CMK (cell line): Measurements from ENCODE around the gene MRPL46.
"Not testable (repeated sequence)": the region's sequence is repeated elsewhere in the genome, so short reads cannot be mapped to it uniquely, and the experiment has no call there.

Source experiments
- DNase-seq: peaks from one replicate; pipeline ENCODE4 v3.0.0-alpha.2; 2010; ENCODE audit warnings: low read depth

The MRPL46 gene

GRCh38 chr15:88477904-88478303 is 10.7 kb upstream of the MRPL46 start:
- no peak for DNase-seq

DNA sequence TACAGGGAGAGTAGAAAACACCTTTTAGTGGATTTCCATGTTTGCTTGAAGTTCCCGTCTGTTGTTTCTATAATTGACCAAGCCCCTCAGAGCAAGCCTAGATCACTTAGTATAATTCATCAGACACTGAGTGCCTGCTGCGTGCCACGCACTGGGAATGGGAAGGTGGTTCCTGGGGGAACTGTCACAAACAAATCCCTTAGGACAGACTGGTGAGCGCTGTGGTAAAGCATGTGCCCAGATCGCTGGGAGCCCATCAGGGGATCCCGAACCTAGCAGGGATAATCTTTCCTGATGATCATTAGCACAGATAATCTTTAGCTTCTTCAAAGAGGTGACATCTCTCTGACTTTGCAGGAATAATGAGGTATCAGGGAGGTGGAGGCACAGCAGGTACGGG is 9.9 kb upstream of the MRPL46 start:
- no peak for DNase-seq

DNA sequence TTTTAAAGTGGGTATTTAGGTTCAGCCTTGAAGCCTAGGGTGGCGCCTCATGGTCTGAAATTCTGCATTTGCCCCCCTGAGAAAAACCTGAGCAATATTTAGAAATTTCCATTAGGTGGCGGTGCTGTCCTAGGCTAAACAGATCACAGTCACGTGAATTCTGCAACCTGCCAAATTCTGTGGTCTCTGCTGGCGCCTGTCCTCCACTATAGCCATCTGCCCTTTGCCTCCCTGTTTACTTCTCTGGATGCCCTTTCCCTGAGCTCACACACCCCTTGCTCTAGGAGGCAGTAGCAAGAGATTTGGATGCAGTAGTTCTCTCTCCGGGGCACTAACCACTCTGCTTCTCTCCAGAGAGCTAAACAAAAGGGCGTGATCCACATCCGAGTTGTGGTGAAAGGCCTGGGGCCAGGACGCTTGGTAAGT is 9.5 kb upstream of the MRPL46 start:
- peak; percentile 40 for DNase-seq

GRCh38 chr15:88473661-88474293 is 6.6 kb upstream of the MRPL46 start:
- not testable (repeated sequence) for DNase-seq

DNA sequence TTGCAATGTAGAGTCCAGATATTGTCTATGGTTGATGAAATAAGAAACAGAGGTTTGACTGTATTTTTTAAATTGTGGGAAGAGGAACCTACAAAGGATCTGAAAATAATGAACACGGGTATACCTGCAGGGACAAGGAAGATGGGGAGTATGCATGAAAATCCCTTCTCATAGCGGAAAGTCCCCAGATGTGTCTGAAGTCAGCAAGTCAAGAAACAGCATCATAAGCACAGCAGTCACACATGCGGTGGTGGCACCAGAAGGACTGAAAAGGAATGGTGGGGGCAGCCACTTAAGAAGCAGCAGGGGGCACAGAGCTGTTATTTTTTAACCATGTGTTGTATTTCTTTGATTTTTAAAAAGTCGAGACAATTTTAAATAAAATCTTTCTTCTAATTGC is 5.0 kb upstream of the MRPL46 start:
- no peak for DNase-seq

DNA sequence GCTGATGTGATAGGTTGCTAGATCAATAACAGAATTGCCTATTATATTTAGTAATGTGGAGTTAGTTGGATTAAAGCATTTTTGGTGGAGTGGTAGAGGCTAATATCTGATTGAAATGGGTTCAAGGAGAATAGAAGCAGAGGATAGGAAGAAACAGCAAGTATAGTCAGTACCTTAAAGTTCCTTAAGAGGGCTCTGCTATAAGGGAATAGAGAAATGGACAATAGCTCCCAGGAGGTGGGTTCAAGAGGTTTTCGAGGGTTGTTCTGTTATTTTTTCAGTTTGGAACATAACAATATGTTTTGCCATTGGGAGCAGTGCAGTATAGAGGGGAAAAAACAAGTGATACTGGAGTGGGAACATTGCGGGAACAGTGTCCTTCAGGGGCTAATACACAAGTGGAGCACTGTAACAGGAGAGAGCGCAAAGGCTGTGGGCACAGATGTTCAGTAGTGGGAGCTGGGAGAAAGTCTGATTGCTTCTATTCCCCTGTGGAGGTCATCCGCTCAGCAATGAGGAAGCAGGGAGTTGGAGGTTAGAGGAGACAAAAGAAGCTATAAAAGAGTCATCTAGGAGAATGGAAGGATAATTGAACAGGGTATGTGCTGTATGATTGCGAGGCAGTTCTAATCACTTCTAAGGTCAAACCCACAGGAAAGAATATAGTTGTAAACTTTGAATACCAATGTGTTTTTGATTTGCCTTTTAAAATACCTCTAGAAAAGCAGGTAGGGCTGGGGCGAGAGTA is 3.6 kb upstream of the MRPL46 start:
- DNase-seq, result no peak

DNA sequence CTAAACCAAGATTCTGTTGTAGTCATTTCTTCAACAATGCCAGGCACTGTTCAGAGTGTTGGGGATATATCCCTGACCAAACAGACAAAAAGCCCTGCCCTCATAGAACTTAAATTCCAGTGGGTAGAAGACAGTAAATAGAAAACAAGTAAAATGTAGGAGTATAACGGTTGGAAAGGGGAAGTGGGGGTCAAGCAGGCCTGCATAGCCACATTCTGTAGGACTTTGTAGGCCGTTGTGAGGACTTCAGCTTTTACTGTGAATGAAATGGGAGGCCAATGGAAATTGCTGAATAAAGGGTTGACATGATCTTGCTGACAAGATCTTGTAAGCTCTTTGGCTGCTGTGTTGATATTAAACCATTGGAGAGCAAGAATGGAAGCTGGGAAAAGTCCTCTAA is 2.1 kb upstream of the MRPL46 start:
- DNase-seq, result no peak

- not testable (repeated sequence) for DNase-seq
These were observed 1.5 kb upstream of the MRPL46 start for GRCh38 chr15:88468721-88469120.

- DNase-seq, result no peak
These were observed 844 bp upstream of the MRPL46 start for GRCh38 chr15:88467935-88468528.

DNA sequence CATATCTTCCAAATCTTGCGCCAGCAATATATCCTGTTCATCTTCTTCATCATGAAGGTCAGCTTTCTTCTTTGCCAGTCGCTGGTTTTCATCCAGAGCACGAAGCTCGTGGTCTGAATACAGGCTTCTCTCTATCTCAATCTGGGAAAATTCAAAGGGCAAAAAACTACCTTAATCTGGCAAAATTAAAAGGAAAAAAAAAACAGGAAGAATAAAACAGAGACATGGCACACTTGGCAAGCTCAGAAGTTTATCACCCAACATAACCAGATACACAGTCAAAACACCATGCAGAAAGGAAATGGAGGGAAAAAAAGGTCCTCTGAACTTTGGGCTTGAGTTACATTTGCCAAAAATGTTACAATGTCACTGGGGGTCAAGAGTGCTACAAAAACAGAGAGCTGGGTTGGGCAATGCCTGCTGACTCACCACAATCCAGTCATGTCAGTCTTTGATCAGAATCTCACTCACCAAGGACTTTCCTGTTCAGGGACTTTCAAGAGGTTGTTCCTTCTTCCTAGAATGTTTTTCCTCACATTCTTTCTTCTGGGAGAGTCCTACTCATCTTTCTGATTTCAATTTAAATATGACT is 1.5 kb downstream of the MRPL46 start:
- DNase-seq, result no peak

DNA sequence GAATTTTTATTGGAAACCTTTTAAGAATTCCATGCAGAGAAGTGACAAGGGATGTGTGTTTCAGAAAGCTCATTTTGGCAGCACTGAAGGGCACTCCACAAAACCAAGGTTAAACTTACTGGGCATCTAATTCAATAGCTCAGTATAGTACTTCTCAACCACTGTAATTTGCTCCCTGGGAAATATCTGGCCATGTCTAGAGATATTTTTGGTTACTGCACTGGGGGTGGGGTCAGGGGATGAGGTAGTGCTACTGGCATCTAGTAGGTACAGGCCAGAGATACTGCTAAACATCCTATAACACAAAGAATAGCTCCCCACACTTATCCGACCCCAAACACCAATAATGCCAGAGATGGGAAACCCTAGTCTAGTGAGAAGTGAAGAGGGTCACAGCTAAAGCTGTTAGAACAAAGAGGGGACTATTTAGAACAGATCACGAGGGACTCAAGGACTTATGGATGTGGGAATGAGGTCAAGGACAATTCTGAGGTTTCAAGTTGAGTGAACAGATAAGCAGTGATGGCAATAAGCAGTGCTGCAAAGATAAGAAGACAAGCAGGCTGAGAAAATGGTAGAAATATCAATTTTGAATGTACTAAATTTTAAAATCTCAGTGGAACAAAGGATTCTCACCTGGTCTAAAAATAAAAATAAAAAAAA is 3.2 kb downstream of the MRPL46 start:
- DNase-seq, result no peak

DNA sequence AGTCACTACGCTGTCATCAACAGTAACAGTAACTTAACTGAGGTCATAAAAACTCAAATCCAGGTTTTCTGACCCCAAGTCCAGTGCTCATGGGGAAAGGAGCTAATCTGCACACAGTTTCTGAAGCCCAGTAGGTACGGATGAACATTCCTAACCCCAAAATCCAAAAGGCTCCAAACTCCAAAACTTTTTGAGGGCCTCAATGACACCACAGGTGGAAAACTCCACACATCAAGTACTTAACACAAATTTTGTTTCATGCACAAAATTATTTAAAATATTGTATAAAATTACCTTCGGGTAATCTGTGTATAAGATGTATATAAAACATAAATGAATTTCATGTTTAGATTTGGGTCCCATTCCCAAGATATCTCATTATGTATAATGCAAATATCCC is 10.5 kb downstream of the MRPL46 start:
- no peak for DNase-seq

DNA sequence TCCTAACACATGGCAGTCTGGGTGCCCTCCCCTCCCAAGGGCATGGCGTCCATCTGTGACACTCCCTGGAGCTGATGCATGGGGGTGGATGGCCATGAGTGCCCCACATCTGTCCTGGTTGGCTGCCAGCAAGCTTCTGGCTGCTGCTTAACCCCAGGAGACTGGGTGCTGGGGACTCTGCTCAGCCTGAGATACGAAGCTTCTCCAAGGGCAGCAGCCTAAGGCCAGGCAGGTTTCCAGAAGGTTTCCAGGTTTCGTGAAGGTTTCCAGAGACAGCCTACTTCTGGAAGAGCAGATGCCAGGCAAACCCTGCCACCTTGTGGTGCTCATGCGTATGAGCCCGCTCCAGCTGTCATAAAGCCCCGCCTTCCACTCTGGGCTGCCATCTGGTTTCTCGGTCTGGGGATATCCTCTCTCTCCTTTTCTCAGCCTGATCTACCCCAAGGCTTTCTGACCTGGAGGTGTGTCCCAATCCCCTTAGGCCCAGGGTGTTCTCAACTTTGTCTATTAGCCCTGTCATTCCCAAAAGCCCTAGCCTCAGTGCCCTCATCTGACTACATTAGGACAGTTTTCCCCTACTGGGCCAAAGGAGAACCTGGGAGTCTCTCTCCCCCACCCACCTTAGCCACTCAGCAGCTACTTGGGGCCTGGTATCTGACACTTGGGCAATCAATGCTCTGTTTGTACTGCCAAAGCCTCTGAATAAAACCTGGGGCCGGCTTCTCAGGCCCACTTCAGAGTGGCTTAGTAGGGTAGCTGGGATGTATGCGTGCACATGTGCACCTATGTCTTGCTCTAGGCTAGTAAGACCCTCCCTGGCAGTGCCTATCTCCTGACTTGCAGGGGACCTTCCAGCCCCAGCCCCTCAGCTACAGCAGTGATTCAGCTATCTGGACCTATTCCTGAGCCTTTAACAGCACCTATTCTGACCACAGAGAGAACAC is 12.0 kb downstream of the MRPL46 start:
- no peak for DNase-seq

DNA sequence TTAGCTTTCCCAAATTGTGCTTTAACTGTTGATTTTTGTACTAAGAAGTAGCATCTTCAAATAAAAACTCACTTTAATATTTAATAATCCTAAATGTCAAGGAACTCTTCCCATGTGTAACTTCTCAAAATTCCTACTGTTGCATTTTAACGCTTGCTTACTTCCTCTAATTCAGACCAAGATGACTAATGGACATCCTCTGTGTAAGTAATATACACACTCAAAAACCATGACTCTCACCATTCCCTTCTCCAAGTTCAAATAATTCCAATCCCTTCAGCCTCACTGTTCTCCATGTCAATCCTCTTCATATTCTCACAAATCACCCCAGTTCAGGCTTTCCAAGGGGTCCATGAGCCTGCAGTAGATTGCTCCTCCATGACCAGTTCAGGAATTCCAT is 13.0 kb downstream of the MRPL46 start:
- no peak for DNase-seq

DNA sequence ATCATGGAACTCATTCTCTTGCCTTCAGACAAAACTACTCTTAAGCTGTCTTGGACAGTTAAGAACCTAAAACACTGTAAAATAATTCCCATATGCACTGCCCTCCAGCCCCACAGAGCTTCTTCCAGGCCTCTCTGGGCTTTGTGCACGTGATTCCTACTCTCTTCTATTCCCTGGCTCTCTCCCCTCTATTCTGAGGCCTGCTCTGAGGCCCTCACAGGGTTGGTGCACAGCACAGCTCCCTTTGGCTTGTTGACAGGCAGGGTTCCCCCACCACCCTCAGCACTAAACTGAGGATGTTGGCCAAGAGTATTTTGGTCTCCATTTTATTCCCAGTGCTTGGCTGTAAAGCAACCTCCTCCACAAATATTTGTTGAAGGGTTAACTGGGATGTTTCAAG is 13.5 kb downstream of the MRPL46 start:
- no peak for DNase-seq

GRCh38 chr15:88450125-88450798 is 16.9 kb downstream of the MRPL46 start:
- DNase-seq, result peak; percentile 56

DNA sequence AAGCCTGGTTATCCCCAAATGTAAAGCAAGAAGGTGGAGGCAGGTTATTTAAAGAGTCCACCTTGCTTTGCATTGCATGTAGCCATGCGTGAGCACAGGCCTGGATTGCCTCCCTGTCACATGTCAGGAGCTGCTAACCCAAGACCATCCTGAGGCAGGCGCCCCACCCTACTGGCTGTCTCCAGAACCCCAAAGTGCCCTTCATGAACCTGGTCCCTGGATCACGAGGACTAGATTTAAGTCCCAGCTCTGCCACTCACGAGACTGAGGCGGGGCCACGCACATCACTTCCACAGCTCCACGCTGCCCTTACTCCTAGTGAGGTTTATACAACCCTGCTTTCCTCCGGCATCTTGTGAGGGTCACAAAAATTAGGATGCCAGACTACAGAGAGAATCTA is 17.6 kb downstream of the MRPL46 start:
- DNase-seq, result no peak

DNA sequence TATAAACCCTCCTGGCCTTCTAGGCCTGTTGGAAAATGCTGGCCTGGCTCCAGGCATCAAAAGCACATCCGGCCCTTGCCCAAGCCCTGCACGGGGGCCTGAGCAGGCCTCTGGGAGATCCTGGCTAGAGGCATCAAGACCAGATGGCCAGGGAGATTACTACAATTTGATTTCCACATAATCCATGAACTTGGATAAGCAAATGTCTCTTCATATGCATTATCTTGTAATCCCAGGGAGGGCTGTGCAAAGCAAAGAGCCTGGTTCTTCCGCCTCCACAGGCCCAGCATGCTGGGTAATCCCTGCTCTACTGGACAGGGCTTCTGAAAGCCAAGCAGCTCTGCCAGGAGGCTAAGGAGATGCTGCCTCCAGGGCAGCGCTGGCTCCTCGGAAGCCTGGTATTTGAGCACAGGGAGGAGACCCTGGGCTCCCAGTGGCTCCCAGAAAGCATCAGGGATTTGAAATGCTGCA is 18.2 kb downstream of the MRPL46 start:
- no peak for DNase-seq

- DNase-seq, result no peak
These were observed 19.4 kb downstream of the MRPL46 start for GRCh38 chr15:88447741-88448140.

DNA sequence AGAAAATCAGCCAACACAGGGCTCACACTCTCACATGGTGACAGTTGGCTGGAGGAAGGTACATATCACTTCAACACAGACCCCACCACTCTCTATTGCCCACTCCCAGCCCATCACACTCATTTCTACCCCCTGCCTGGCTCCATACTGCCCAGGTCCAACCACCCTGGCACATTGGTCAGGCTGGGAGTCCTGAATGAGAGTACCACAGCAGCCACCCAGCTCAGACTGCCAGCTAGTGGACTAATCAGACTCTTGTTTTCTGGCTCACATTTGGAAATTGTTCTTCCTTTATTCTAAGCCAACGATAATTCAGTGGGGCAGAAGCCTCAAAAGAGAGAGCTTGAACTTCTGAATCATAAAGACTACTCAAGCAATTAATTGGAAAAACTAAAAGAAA is 20.0 kb downstream of the MRPL46 start:
- no peak for DNase-seq
